Left lung (tissue), 10 donors: Measurements from ENCODE around the gene SLC45A1. TPM values are rescaled to one million over a fixed set of nuclear protein-coding genes. Genes with fewer than 3 reads are reported as not detected.
A peak's percentile ranks its signal among the peaks of the same experiment; 100 is the strongest.

Source experiments
- ATAC-seq: fragments of 200-7000 bp; cut with Tn5 transposase; one replicate; pipeline ENCODE4 v1.9.1; 2020; ENCODE audit warnings: moderate library complexity
- DNase-seq, 4 donors: peaks; one replicate each; pipeline ENCODE4 v3.0.0-alpha.2; 2013 to 2020
- H3K27ac ChIP-seq, 2 donors: fragments of 200-600 bp; sonication (generic) in 1 of 2; one replicate each; pipeline versions ENCODE4 v1.5.0 to v1.8.0; 2020 to 2021
- H3K27me3 ChIP-seq, 2 donors: fragments of 200-600 bp; sonication (generic) in 1 of 2; one replicate each; pipeline versions ENCODE4 v1.5.0 to v1.8.0; 2020 to 2021
- H3K36me3 ChIP-seq, 2 donors: fragments of 200-600 bp; sonication (generic) in 1 of 2; one replicate each; pipeline versions ENCODE4 v1.5.0 to v1.8.0; 2020 to 2021
- H3K4me1 ChIP-seq, 2 donors: fragments of 200-600 bp; one replicate each; pipeline ENCODE4 v1.8.0; 2021
- H3K4me3 ChIP-seq, 2 donors: fragments of 200-600 bp; sonication (generic) in 1 of 2; one replicate each; pipeline versions ENCODE4 v1.5.0 to v1.8.0; 2020 to 2021; ENCODE audit warnings: mild to moderate bottlenecking in 1 of 2
- H3K9me3 ChIP-seq, 2 donors: fragments of 200-600 bp; sonication (generic) in 1 of 2; one replicate each; pipeline versions ENCODE4 v1.5.0 to v1.8.0; 2020 to 2021
- CTCF ChIP-seq, 2 donors: fragments of 200-600 bp; sonication (generic) in 1 of 2; IDR thresholded peaks; one replicate each; pipeline versions ENCODE4 v1.5.0 to v1.8.0; 2021; ENCODE audit warnings: antibody characterized with exemption in 2 of 2
- intact Hi-C, 2 donors: fragments of 100-400 bp; cut with DNase I; formaldehyde crosslinking; loops; one replicate each; pipeline versions ENCODE4 v1.11.2 to v1.14.2; 2022
- polyA plus RNA-seq, 6 donors: library from polyadenylated mRNA; unstranded; fragments of 120-200 nt; gene quantifications; one replicate each; pipeline ENCODE4 v1.2.1, GENCODE V29; 2013; ENCODE audit not compliant: insufficient read length in 6 of 6
- total RNA-seq, 2 donors: library from RNA; stranded (reverse); fragmentation: NEBNext Ultra II Directional; extraction: Animal tissue kit (Norgen Biotek cat#: 25700); gene quantifications; one replicate each; pipeline ENCODE4 v1.2.1, GENCODE V29; 2021
- donor health status: DM: no; HTN: yes; CAD: no.
- donor health status: DM: no; HTN: no; CAD: no.

The SLC45A1 gene
- total and polyA plus RNA-seq, 8 donors: 0.51 to 1.4 (median 0.80) TPM

GRCh38 chr1:8314346-8315280 lies 3.3 kb upstream of the SLC45A1 start:
- Histone ChIP-seq H3K27me3 (peaks cover 0 to 52% of the 10 kb centered on the region in 2 donors), H3K4me1 (peaks cover 6 to 33% of the 10 kb centered on the region in 2 donors), H3K9me3 (peaks cover 0 to 6% of the 10 kb centered on the region in 2 donors), H3K4me3 (no peak overlapping the region), H3K36me3 (no peaks in the 10 kb centered on the region), H3K27ac (no peak overlapping the region)
- ATAC-seq: peak; percentile 96
- intact Hi-C loops: loop anchor here in 1 of 2 donors (5.0 to 10.0 kb wide), 2 partner anchors 287 to 330 kb away; partner anchors contain the start of gene ERRFI1
- TF ChIP-seq CTCF (IDR thresholded peaks at IDR 0.05): peak; percentile 80 to 89
- DNase-seq: peak; percentile 59 to 83 (median 76)

- Histone ChIP-seq H3K27ac (no peak overlapping the region), H3K27me3 (peaks cover 0 to 54% of the 10 kb centered on the region in 2 donors), H3K4me1 (peaks cover 6 to 33% of the 10 kb centered on the region in 2 donors), H3K9me3 (peaks cover 0 to 6% of the 10 kb centered on the region in 2 donors), H3K4me3 (no peak overlapping the region), H3K36me3 (no peaks in the 10 kb centered on the region)
- no peak for ATAC-seq
- intact Hi-C loops: loop anchor here in 1 of 2 donors (5.0 to 10.0 kb wide), 2 partner anchors 289 to 331 kb away; partner anchors contain the start of gene ERRFI1
- no peak for DNase-seq
- no peak for TF ChIP-seq CTCF (IDR thresholded peaks at IDR 0.05)
Observed at GRCh38 chr1:8315573-8316475, 2.1 kb upstream of the SLC45A1 start.

- intact Hi-C loops: loop anchor here in 1 of 2 donors (5.0 to 10.0 kb wide), 2 partner anchors 291 to 334 kb away; partner anchors contain the start of gene ERRFI1
- H3K4me1 ChIP-seq: peaks cover 6 to 33% of the 10 kb centered on the region in 2 donors
- no peak overlapping the region for H3K27ac ChIP-seq
- peaks cover 0 to 54% of the 10 kb centered on the region in 2 donors for H3K27me3 ChIP-seq
- TF ChIP-seq CTCF (IDR thresholded peaks at IDR 0.05): no peak
- peak overlapping the region; percentile 49 to 56 for H3K4me3 ChIP-seq
- no peaks in the 10 kb centered on the region for H3K36me3 ChIP-seq
- DNase-seq (no peak), ATAC-seq (no peak)
- H3K9me3 ChIP-seq: no peaks in the 10 kb centered on the region
Observed at GRCh38 chr1:8318436-8318835, 522 bp downstream of the SLC45A1 start.

- H3K9me3 ChIP-seq: no peaks in the 10 kb centered on the region
- H3K4me3 ChIP-seq: no peak overlapping the region
- peaks cover 6 to 15% of the 10 kb centered on the region in 2 donors for H3K4me1 ChIP-seq
- no peak overlapping the region for H3K27ac ChIP-seq
- TF ChIP-seq CTCF (IDR thresholded peaks at IDR 0.05): no peak
- H3K27me3 ChIP-seq: peaks cover 0 to 32% of the 10 kb centered on the region in 2 donors
- ATAC-seq: no peak
- intact Hi-C loops: no loop called here
- DNase-seq: no peak
- H3K36me3 ChIP-seq: no peaks in the 10 kb centered on the region
Observed at GRCh38 chr1:8321612-8322011, 3.7 kb downstream of the SLC45A1 start.
